HEK293T (cell line): ENCODE data around the gene LRP1B.

Experiments
- FOXK2 ChIP-seq: fragments of 450-650 bp; IDR thresholded peaks from 2 replicates; pipeline ENCODE4 v1.6.1; 2016; ENCODE audit warnings: mild to moderate bottlenecking
- PKNOX1 ChIP-seq: fragments of 450-650 bp; IDR thresholded peaks from 2 replicates; pipeline ENCODE4 v1.6.1; 2016
- SP1 ChIP-seq: fragments of 450-650 bp; IDR thresholded peaks from 2 replicates; pipeline ENCODE4 v1.6.1; 2017
- ZNF384 ChIP-seq: fragments of 450-650 bp; IDR thresholded peaks from 2 replicates; pipeline ENCODE4 v1.6.1; 2016

GRCh38 chr2:140998577-140998976 lies 1132.2 kb downstream of the LRP1B start:
- TF ChIP-seq ZNF384 (no peak), SP1 (no peak), FOXK2 (no peak), PKNOX1 (no peak)
